Kidney epithelial cell (primary cell): ENCODE results near the gene ARHGAP42. TPM values are rescaled to one million over a fixed set of nuclear protein-coding genes. Genes with fewer than 3 reads are reported as not detected.

Source experiments
- DNase-seq: peaks from one replicate; pipeline ENCODE4 v3.0.0-alpha.2; 2010; ENCODE audit warnings: low read depth
- H3K27me3 ChIP-seq: 2 replicates; pipeline ENCODE4 v1.6.0; 2011; ENCODE audit warnings: low read length; ENCODE audit not compliant: control insufficient read depth, insufficient read depth
- H3K36me3 ChIP-seq: 2 replicates; pipeline ENCODE4 v1.5.1; 2011; ENCODE audit warnings: low read length; ENCODE audit not compliant: control insufficient read depth, insufficient read depth
- H3K4me3 ChIP-seq: 2 replicates; pipeline ENCODE4 v1.5.1; 2011; ENCODE audit warnings: low read depth, mild to moderate bottlenecking, control low read depth, low read length
- CTCF ChIP-seq: IDR thresholded peaks from 2 replicates; pipeline ENCODE4 v1.5.1; 2011; ENCODE audit warnings: mild to moderate bottlenecking, moderate library complexity, low read length, control low read depth, inconsistent platforms; ENCODE audit not compliant: insufficient read depth, poor library complexity, severe bottlenecking
- total RNA-seq: library from RNA; depleted of rRNA; stranded (reverse); fragments of >200 nt; gene quantifications from 2 replicates; pipeline ENCODE4 v1.2.3, GENCODE V29; 2015

The ARHGAP42 gene
- total RNA-seq, 1 donor from 2014 or later, result 27.9 TPM

GRCh38 chr11:100849009-100849900 is 162.2 kb downstream of the ARHGAP42 start:
- DNase-seq, result no peak
- H3K4me3 ChIP-seq, result no peak overlapping the region
- no peaks in the 10 kb centered on the region for H3K27me3 ChIP-seq
- no peak for TF ChIP-seq CTCF
- no peaks in the 10 kb centered on the region for H3K36me3 ChIP-seq

GRCh38 chr11:100849901-100850235 is 162.8 kb downstream of the ARHGAP42 start:
- Histone ChIP-seq H3K36me3 (no peaks in the 10 kb centered on the region), H3K4me3 (no peak overlapping the region), H3K27me3 (no peaks in the 10 kb centered on the region)
- DNase-seq, result no peak
- no peak for TF ChIP-seq CTCF

- Histone ChIP-seq H3K4me3 (no peak overlapping the region), H3K27me3 (no peaks in the 10 kb centered on the region), H3K36me3 (no peaks in the 10 kb centered on the region)
- DNase-seq, result no peak
- TF ChIP-seq CTCF, result no peak
These were observed 164.1 kb downstream of the ARHGAP42 start for GRCh38 chr11:100851147-100851546.

GRCh38 chr11:100851584-100852152 is 164.6 kb downstream of the ARHGAP42 start:
- no peak for TF ChIP-seq CTCF
- Histone ChIP-seq H3K27me3 (no peaks in the 10 kb centered on the region), H3K36me3 (no peaks in the 10 kb centered on the region), H3K4me3 (no peak overlapping the region)
- no peak for DNase-seq

- TF ChIP-seq CTCF, result peak; percentile 40
- Histone ChIP-seq H3K27me3 (no peaks in the 10 kb centered on the region), H3K4me3 (no peak overlapping the region), H3K36me3 (no peaks in the 10 kb centered on the region)
- no peak for DNase-seq
These were observed 168.5 kb downstream of the ARHGAP42 start for GRCh38 chr11:100855466-100856067.
